Colonic mucosa (tissue), 4 donors: ENCODE results near the gene RPS26. TPM values are rescaled to one million over a fixed set of nuclear protein-coding genes. Genes with fewer than 3 reads are reported as not detected.

ENCODE experiments used
- DNase-seq: peaks from one replicate; pipeline ENCODE4 v3.0.0-alpha.2; 2020
- H3K27ac ChIP-seq: fragments of 200-600 bp; one replicate; pipeline ENCODE4 v1.8.0; 2021
- H3K27me3 ChIP-seq: fragments of 200-600 bp; one replicate; pipeline ENCODE4 v1.8.0; 2021
- H3K36me3 ChIP-seq: fragments of 200-600 bp; one replicate; pipeline ENCODE4 v1.8.0; 2021
- H3K4me1 ChIP-seq: fragments of 200-600 bp; one replicate; pipeline ENCODE4 v1.8.0; 2021; ENCODE audit warnings: mild to moderate bottlenecking
- H3K4me3 ChIP-seq: fragments of 200-600 bp; one replicate; pipeline ENCODE4 v1.8.0; 2021
- H3K9ac ChIP-seq, 2 donors: one replicate each; pipeline ENCODE4 v1.7.0; 2013; ENCODE audit warnings: control low read depth in 2 of 2, low read depth in 2 of 2, low read length in 2 of 2
- H3K9me3 ChIP-seq: fragments of 200-600 bp; one replicate; pipeline ENCODE4 v1.8.0; 2021
- CTCF ChIP-seq: fragments of 200-600 bp; IDR thresholded peaks from one replicate; pipeline ENCODE4 v1.8.0; 2022; ENCODE audit warnings: antibody characterized with exemption, mild to moderate bottlenecking
- intact Hi-C: fragments of 100-400 bp; cut with DNase I; formaldehyde crosslinking; loops from one replicate; pipeline ENCODE4 v1.14.1; 2022
- total RNA-seq, 2 donors: library from RNA; stranded (reverse); fragmentation: NEBNext Ultra II Directional in 1 of 2; extraction: Animal tissue kit (Norgen Biotek cat#: 25700) in 1 of 2; gene quantifications; one replicate each; pipeline ENCODE4 v1.2.1, GENCODE V29; 2021
- donor health status: healthy.
- donor health status: DM: no; HTN: no; CAD: no.
- donor health status: DM: no; HTN: no; CAD: no.

Gene RPS26
- total RNA-seq, 2 donors from 2014 or later, result 53.1 to 80.5 TPM

- H3K27ac ChIP-seq, result peak overlapping the region; percentile 96
- H3K27me3 ChIP-seq, result no peaks in the 10 kb centered on the region
- intact Hi-C loops, result no loop called here
- H3K4me1 ChIP-seq, result peaks cover 7% of the 10 kb centered on the region
- no peak for TF ChIP-seq CTCF
- no peaks in the 10 kb centered on the region for H3K36me3 ChIP-seq
- peak overlapping the region; percentile 95 to 99 for H3K9ac ChIP-seq
- DNase-seq, result peak; percentile 87
- H3K4me3 ChIP-seq, result peak overlapping the region; percentile 61
- no peaks in the 10 kb centered on the region for H3K9me3 ChIP-seq
Observed at GRCh38 chr12:56080556-56081138, 38.9 kb downstream of the RPS26 start.

GRCh38 chr12:56081393-56082347 is 40.0 kb downstream of the RPS26 start:
- peak; percentile 90 for DNase-seq
- Histone ChIP-seq H3K27me3 (no peaks in the 10 kb centered on the region), H3K9ac (peak overlapping the region; percentile 95 to 99), H3K27ac (peak overlapping the region; percentile 96), H3K36me3 (no peaks in the 10 kb centered on the region), H3K4me3 (peak overlapping the region; percentile 61), H3K4me1 (peaks cover 7% of the 10 kb centered on the region), H3K9me3 (no peaks in the 10 kb centered on the region)
- intact Hi-C loops, result no loop called here
- TF ChIP-seq CTCF, result no peak

GRCh38 chr12:56082382-56082781 is 40.7 kb downstream of the RPS26 start:
- no peak for DNase-seq
- peaks cover 7% of the 10 kb centered on the region for H3K4me1 ChIP-seq
- no peaks in the 10 kb centered on the region for H3K36me3 ChIP-seq
- H3K27me3 ChIP-seq, result no peaks in the 10 kb centered on the region
- H3K9ac ChIP-seq, result peak overlapping the region; percentile 47 to 99
- H3K27ac ChIP-seq, result peak overlapping the region; percentile 96
- peak overlapping the region; percentile 61 for H3K4me3 ChIP-seq
- no peak for TF ChIP-seq CTCF
- no peaks in the 10 kb centered on the region for H3K9me3 ChIP-seq
- intact Hi-C loops, result no loop called here

GRCh38 chr12:56082967-56083366 is 41.2 kb downstream of the RPS26 start:
- peak overlapping the region; percentile 47 to 99 for H3K9ac ChIP-seq
- peak overlapping the region; percentile 96 for H3K27ac ChIP-seq
- H3K36me3 ChIP-seq, result no peaks in the 10 kb centered on the region
- DNase-seq, result no peak
- H3K9me3 ChIP-seq, result no peaks in the 10 kb centered on the region
- intact Hi-C loops, result no loop called here
- TF ChIP-seq CTCF, result no peak
- no peak overlapping the region for H3K4me3 ChIP-seq
- peaks cover 7% of the 10 kb centered on the region for H3K4me1 ChIP-seq
- H3K27me3 ChIP-seq, result no peaks in the 10 kb centered on the region

- DNase-seq, result peak; percentile 44
- intact Hi-C loops, result no loop called here
- H3K9me3 ChIP-seq, result no peaks in the 10 kb centered on the region
- no peaks in the 10 kb centered on the region for H3K27me3 ChIP-seq
- H3K9ac ChIP-seq, result peak overlapping the region in 1 of 2 donors; percentile 52
- TF ChIP-seq CTCF, result peak; percentile 13
- peak overlapping the region; percentile 9 for H3K27ac ChIP-seq
- H3K4me1 ChIP-seq, result peaks cover 7% of the 10 kb centered on the region
- no peak overlapping the region for H3K4me3 ChIP-seq
- H3K36me3 ChIP-seq, result no peaks in the 10 kb centered on the region
Observed at GRCh38 chr12:56084958-56085543, 43.3 kb downstream of the RPS26 start.
